ENCODE results near the gene ATP11A.

ATP11A gene

GRCh38 chr13:112690283-112690929, 568 bp downstream of the ATP11A start:
- DNase-seq (ENCODE audit: low read depth in 2 of 3, low spot score in 2 of 3) = peak in 1 of 3 experiments; percentile 23

- no peak for DNase-seq (ENCODE audit: low read depth in 2 of 3, low spot score in 2 of 3)
Observed at GRCh38 chr13:112692104-112692503, 2.3 kb downstream of the ATP11A start.

- no peak for DNase-seq (ENCODE audit: low read depth in 2 of 3, low spot score in 2 of 3)
Observed at GRCh38 chr13:112692586-112692985, 2.7 kb downstream of the ATP11A start.

- DNase-seq (ENCODE audit: low read depth in 2 of 3, low spot score in 2 of 3) = no peak
Observed at GRCh38 chr13:112693831-112694497, 4.1 kb downstream of the ATP11A start.

- no peak for DNase-seq (ENCODE audit: low read depth in 2 of 3, low spot score in 2 of 3)
Observed at GRCh38 chr13:112695121-112695520, 5.3 kb downstream of the ATP11A start.

GRCh38 chr13:112696001-112696868, 6.4 kb downstream of the ATP11A start:
- no peak for DNase-seq (ENCODE audit: low read depth in 2 of 3, low spot score in 2 of 3)

GRCh38 chr13:112696869-112697465, 7.1 kb downstream of the ATP11A start:
- no peak for DNase-seq (ENCODE audit: low read depth in 2 of 3, low spot score in 2 of 3)

- no peak for DNase-seq (ENCODE audit: low read depth in 2 of 3, low spot score in 2 of 3)
Observed at GRCh38 chr13:112697756-112698655, 8.2 kb downstream of the ATP11A start.

- DNase-seq (ENCODE audit: low read depth in 2 of 3, low spot score in 2 of 3) = no peak
Observed at GRCh38 chr13:112699322-112699918, 9.6 kb downstream of the ATP11A start.

GRCh38 chr13:112700291-112701060, 10.6 kb downstream of the ATP11A start:
- no peak for DNase-seq (ENCODE audit: low read depth in 2 of 3, low spot score in 2 of 3)

GRCh38 chr13:112702341-112702985, 12.6 kb downstream of the ATP11A start:
- no peak for DNase-seq (ENCODE audit: low read depth in 2 of 3, low spot score in 2 of 3)

GRCh38 chr13:112702986-112703379, 13.1 kb downstream of the ATP11A start:
- DNase-seq (ENCODE audit: low read depth in 2 of 3, low spot score in 2 of 3) = no peak

- no peak for DNase-seq (ENCODE audit: low read depth in 2 of 3, low spot score in 2 of 3)
Observed at GRCh38 chr13:112703449-112704284, 13.8 kb downstream of the ATP11A start.

- DNase-seq (ENCODE audit: low read depth in 2 of 3, low spot score in 2 of 3) = no peak
Observed at GRCh38 chr13:112704308-112705145, 14.7 kb downstream of the ATP11A start.

GRCh38 chr13:112705286-112705685, 15.4 kb downstream of the ATP11A start:
- no peak for DNase-seq (ENCODE audit: low read depth in 2 of 3, low spot score in 2 of 3)

- DNase-seq (ENCODE audit: low read depth in 2 of 3, low spot score in 2 of 3) = no peak
Observed at GRCh38 chr13:112706171-112706570, 16.3 kb downstream of the ATP11A start.

All from activated CD8-positive, alpha-beta memory T cell treated with anti-CD3 and anti-CD28 coated beads for 48 hours (primary cell).